ENCODE measurements around the gene STIM1. TPM values are rescaled to one million over a fixed set of nuclear protein-coding genes. Genes with fewer than 3 reads are reported as not detected.

STIM1 gene
- total RNA-seq, 1 donor = 57.9 TPM

DNA sequence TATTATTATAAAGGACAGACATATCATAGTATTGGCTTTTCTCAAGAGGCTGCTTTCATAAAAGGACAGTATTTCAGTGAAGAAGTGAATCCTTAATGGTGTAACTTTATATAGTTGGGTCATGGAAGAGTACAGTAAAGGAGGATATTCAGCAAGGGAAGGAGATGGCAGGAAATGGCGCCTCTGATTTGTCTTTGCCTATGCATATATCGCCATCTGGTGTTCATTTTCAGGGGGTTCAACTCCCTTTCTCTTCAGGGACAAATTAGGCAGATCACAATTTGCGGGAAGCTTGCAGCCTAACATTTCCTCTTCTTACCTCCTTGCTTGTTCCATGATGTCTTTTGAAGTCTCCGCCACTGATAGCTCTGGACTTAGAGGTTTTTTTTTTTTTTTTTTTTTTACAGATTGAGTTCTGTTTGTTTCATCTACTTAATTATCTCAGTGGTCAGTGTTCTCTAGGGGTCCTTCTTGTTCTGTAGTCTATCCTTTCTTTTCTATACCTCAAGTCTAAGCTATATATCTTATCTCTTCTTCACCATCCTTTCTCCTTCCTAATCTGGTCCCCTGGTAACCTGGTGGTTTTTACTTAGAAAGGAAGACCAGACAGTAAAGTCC is 217.3 kb downstream of the STIM1 start:
- Histone ChIP-seq H3K27me3 (ENCODE audit: insufficient read depth, low read length) (no peaks in the 10 kb centered on the region), H3K27ac (ENCODE audit: low read depth, low read length) (no peak overlapping the region), H2AFZ (ENCODE audit: low read length) (peak overlapping the region; percentile 1), H4K20me1 (ENCODE audit: insufficient read depth, low read length) (no peaks in the 10 kb centered on the region), H3K79me2 (ENCODE audit: insufficient read depth, low read length) (no peaks in the 10 kb centered on the region), H3K36me3 (ENCODE audit: insufficient read depth, low read length) (no peaks in the 10 kb centered on the region), H3K4me2 (ENCODE audit: insufficient read depth, low read length) (no peak overlapping the region), H3K4me3 (ENCODE audit: insufficient read depth, low read length) (no peak overlapping the region), H3K9me3 (ENCODE audit: low read depth, low read length) (no peaks in the 10 kb centered on the region), H3K4me1 (ENCODE audit: insufficient read depth, low read length) (no peaks in the 10 kb centered on the region)
- DNase-seq (ENCODE audit: insufficient read length, low spot score, missing footprints) = no peak
- TF ChIP-seq, protein P1, sequence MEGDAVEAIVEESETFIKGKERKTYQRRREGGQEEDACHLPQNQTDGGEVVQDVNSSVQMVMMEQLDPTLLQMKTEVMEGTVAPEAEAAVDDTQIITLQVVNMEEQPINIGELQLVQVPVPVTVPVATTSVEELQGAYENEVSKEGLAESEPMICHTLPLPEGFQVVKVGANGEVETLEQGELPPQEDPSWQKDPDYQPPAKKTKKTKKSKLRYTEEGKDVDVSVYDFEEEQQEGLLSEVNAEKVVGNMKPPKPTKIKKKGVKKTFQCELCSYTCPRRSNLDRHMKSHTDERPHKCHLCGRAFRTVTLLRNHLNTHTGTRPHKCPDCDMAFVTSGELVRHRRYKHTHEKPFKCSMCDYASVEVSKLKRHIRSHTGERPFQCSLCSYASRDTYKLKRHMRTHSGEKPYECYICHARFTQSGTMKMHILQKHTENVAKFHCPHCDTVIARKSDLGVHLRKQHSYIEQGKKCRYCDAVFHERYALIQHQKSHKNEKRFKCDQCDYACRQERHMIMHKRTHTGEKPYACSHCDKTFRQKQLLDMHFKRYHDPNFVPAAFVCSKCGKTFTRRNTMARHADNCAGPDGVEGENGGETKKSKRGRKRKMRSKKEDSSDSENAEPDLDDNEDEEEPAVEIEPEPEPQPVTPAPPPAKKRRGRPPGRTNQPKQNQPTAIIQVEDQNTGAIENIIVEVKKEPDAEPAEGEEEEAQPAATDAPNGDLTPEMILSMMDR (IDR thresholded peaks at IDR 0.05; ENCODE audit: extremely low read depth, low read depth, low read length) = peak; percentile 92

GRCh38 chr11:4074266-4074665 is 218.8 kb downstream of the STIM1 start:
- DNase-seq (ENCODE audit: insufficient read length, low spot score, missing footprints) = no peak
- Histone ChIP-seq H2AFZ (ENCODE audit: low read length) (no peak overlapping the region), H3K4me1 (ENCODE audit: insufficient read depth, low read length) (no peaks in the 10 kb centered on the region), H3K4me3 (ENCODE audit: insufficient read depth, low read length) (no peak overlapping the region), H3K27me3 (ENCODE audit: insufficient read depth, low read length) (no peaks in the 10 kb centered on the region), H3K27ac (ENCODE audit: low read depth, low read length) (no peak overlapping the region), H3K36me3 (ENCODE audit: insufficient read depth, low read length) (no peaks in the 10 kb centered on the region), H3K4me2 (ENCODE audit: insufficient read depth, low read length) (no peak overlapping the region), H3K9me3 (ENCODE audit: low read depth, low read length) (no peaks in the 10 kb centered on the region), H3K79me2 (ENCODE audit: insufficient read depth, low read length) (no peaks in the 10 kb centered on the region), H4K20me1 (ENCODE audit: insufficient read depth, low read length) (no peaks in the 10 kb centered on the region)
- TF ChIP-seq, protein P1 (IDR thresholded peaks at IDR 0.05; ENCODE audit: extremely low read depth, low read depth, low read length) = no peak

DNA sequence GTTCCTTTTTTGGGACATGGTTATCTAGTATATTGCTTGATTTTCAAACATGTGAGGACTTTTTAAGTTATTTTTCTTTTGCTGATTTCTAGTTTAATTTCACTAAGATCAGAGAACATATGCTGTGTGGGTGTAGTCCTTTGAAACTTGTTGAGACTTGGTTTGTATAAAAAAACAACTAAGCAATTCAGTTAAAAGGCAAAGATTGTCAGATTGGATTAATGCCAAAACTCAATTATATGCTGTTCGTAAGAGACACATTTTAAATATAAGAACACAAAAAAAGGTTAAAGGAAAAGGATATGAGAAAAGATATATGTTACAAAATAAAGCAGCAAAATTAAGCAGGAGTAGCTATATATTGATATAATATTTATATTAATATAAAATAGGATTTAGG is 221.3 kb downstream of the STIM1 start:
- Histone ChIP-seq H3K27me3 (ENCODE audit: insufficient read depth, low read length) (no peaks in the 10 kb centered on the region), H3K4me3 (ENCODE audit: insufficient read depth, low read length) (no peak overlapping the region), H4K20me1 (ENCODE audit: insufficient read depth, low read length) (no peaks in the 10 kb centered on the region), H3K9me3 (ENCODE audit: low read depth, low read length) (no peaks in the 10 kb centered on the region), H3K4me2 (ENCODE audit: insufficient read depth, low read length) (no peak overlapping the region), H2AFZ (ENCODE audit: low read length) (no peak overlapping the region), H3K4me1 (ENCODE audit: insufficient read depth, low read length) (no peaks in the 10 kb centered on the region), H3K36me3 (ENCODE audit: insufficient read depth, low read length) (no peaks in the 10 kb centered on the region), H3K79me2 (ENCODE audit: insufficient read depth, low read length) (no peaks in the 10 kb centered on the region), H3K27ac (ENCODE audit: low read depth, low read length) (no peak overlapping the region)
- DNase-seq (ENCODE audit: insufficient read length, low spot score, missing footprints) = no peak
- TF ChIP-seq, protein P1 (IDR thresholded peaks at IDR 0.05; ENCODE audit: extremely low read depth, low read depth, low read length) = no peak

GRCh38 chr11:4083198-4083597 is 227.7 kb downstream of the STIM1 start:
- peaks cover 6% of the 10 kb centered on the region for H3K4me1 ChIP-seq (ENCODE audit: insufficient read depth, low read length)
- H3K4me2 ChIP-seq (ENCODE audit: insufficient read depth, low read length) = no peak overlapping the region
- no peaks in the 10 kb centered on the region for H3K79me2 ChIP-seq (ENCODE audit: insufficient read depth, low read length)
- H3K4me3 ChIP-seq (ENCODE audit: insufficient read depth, low read length) = no peak overlapping the region
- H4K20me1 ChIP-seq (ENCODE audit: insufficient read depth, low read length) = no peaks in the 10 kb centered on the region
- DNase-seq (ENCODE audit: insufficient read length, low spot score, missing footprints) = no peak
- no peaks in the 10 kb centered on the region for H3K27me3 ChIP-seq (ENCODE audit: insufficient read depth, low read length)
- no peaks in the 10 kb centered on the region for H3K9me3 ChIP-seq (ENCODE audit: low read depth, low read length)
- H3K27ac ChIP-seq (ENCODE audit: low read depth, low read length) = no peak overlapping the region
- no peak overlapping the region for H2AFZ ChIP-seq (ENCODE audit: low read length)
- H3K36me3 ChIP-seq (ENCODE audit: insufficient read depth, low read length) = peaks cover 16% of the 10 kb centered on the region
- TF ChIP-seq, protein P1 (IDR thresholded peaks at IDR 0.05; ENCODE audit: extremely low read depth, low read depth, low read length) = no peak

Measured in osteoblast (primary cell).